DMS114 treated with DMSO at 0.1 percent for 48 hours (cell line): ENCODE results near the gene IVD.
A peak's percentile ranks its signal among the peaks of the same experiment; 100 is the strongest.

Experiments
- DNase-seq: peaks from one replicate; lab custom pipeline; 2025; ENCODE audit not compliant: unreplicated experiment; lab: John Stamatoyannopoulos, UW

The IVD gene

GRCh38 chr15:40456299-40456712 lies 50.7 kb downstream of the IVD start:
- no peak for DNase-seq

GRCh38 chr15:40456738-40457137 lies 51.1 kb downstream of the IVD start:
- DNase-seq: no peak

- no peak for DNase-seq
Observed at GRCh38 chr15:40458495-40459371, 53.1 kb downstream of the IVD start.

DNA sequence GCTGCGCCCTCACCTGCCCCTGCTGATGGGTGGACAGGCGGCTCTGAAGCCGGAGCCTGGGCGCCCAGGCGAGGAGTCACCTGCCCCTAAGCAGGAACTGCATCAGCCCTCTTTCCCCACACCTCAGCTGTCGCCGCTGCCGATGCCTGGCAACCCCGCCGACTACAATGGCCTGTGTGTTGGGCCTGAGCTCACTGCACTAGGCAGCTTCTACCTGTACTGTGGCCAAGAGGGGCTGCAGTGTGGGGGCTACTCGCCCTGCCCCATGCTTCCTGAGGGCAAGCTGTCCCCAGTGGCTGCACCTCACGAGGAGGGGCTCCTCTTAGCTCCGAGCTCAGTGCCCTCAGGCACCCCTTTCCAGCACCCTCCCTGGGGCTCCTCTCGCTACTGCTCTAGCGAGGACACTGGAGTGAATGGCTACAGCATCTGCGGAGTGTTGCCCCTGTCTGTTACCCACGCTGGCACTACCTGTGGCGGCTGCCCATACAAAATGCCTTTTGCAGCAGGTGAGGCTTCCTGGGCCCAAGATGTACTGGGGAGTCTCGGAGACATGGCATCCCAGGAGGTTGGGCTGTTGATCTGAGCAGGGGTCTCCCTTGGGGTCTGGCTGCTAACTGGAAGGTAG lies 53.9 kb downstream of the IVD start:
- no peak for DNase-seq

GRCh38 chr15:40460404-40460803 lies 54.8 kb downstream of the IVD start:
- DNase-seq: no peak

- no peak for DNase-seq
Observed at GRCh38 chr15:40461958-40462357, 56.4 kb downstream of the IVD start.

GRCh38 chr15:40463279-40463678 lies 57.7 kb downstream of the IVD start:
- DNase-seq: no peak

DNA sequence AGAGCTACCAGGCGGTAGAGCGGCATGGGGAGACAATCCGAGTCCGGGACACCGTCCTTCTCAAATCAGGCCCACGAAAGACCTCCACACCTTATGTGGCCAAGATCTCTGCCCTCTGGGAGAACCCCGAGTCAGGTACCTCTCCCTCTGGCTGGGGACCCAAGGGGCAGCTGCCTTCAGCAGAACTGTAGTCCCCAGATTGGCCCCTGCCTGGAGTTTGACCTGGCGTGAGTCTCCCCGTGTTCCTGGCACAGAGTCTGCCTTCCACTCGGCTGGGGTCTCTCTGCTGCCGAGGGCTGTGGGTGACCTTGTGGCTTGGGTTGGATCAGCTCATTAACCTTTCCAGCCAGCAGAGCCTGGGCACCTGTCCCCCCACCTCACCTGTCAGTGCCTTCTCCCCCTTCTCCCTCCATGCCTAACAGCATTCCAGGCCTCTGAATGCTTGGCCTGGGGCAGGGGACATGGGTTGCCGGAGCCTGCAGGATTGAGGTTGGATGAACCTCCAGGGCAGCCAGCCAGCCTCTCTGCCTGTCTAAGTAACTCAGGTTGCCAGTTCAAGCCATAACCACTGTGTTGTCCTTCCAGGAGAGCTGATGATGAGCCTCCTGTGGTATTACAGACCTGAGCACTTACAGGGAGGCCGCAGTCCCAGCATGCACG lies 58.4 kb downstream of the IVD start:
- DNase-seq: no peak

GRCh38 chr15:40464595-40465185 lies 59.1 kb downstream of the IVD start:
- no peak for DNase-seq

- no peak for DNase-seq
Observed at GRCh38 chr15:40465939-40466338, 60.3 kb downstream of the IVD start.

DNA sequence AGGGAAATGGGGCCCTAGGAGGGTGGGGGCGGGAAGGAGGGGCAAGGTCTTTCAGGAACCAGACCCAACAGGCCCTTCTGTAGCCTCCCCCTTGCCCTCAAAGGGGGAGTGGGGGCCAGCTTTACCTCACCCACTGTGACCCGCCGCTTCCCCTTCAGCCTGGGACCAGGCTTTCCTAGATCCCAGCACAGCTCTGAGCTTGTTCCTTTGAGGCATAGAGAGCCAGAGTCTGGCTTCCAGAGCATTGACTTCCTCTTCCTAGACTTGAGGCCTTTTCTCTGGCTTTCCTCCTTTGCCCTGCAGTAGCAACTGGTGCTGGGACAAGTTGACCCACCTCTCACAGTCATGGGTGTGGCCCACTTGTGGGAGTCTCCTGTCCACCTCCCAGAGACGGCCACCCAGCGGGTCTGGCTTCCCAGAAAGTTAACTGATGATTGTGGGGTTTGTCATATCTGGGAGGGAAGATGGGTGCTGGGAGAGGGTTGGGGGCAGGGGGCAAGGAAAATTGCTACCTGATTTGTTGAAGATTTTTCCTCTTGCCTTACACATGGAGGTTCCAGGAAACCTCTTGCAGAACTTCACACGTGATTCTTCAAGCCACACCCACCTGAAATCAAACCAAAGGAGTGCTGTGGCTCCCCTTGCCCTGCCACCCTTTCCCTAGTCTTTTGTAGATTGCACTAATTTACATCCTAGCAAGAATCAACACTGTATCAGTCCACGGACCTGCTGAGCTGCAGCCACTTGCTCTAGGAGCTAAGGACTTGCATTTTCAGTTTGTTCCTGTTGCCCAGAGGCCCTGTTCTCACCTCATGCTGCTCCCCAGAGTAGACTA lies 61.0 kb downstream of the IVD start:
- DNase-seq: no peak

DNA sequence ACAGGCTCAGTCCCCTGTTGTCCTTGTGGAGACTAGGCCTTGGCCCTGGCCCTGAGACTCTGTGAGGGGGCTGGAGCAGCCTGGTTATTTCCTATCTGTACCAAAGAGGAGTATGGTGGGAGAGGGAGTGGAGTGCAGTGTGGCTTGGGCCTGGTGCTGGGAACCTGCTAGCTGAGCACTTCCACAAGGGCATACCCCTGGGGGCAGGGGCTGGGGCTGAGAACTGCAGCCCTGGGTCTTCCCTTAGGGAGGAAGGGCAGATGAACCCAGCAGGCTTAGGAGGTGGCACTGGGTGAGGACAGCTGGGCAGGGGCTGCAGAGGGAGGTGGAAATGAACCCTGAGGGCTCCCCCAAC lies 61.6 kb downstream of the IVD start:
- DNase-seq: no peak

DNA sequence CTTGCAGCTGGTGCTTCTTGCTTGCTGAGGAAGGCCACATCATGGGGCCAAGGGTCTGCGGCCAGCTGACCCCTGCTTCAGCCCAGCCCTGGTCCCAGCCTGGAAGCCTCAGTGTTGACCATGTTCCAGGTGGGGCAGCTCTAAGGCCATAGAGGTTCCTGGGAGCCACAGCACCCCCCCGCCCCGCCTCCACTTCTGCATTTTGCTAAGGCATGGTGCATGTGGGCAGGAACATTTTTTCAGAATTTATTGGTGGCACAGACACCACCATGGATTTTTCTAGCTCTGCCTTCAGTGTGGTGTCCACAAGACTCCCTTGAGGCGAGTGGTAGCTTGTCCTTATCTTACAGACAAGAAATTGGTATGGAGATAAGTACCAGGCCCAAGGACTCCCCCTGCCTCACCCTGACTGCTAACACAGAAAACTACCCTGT lies 63.3 kb downstream of the IVD start:
- no peak for DNase-seq

GRCh38 chr15:40469776-40470390 lies 64.3 kb downstream of the IVD start:
- DNase-seq: no peak

DNA sequence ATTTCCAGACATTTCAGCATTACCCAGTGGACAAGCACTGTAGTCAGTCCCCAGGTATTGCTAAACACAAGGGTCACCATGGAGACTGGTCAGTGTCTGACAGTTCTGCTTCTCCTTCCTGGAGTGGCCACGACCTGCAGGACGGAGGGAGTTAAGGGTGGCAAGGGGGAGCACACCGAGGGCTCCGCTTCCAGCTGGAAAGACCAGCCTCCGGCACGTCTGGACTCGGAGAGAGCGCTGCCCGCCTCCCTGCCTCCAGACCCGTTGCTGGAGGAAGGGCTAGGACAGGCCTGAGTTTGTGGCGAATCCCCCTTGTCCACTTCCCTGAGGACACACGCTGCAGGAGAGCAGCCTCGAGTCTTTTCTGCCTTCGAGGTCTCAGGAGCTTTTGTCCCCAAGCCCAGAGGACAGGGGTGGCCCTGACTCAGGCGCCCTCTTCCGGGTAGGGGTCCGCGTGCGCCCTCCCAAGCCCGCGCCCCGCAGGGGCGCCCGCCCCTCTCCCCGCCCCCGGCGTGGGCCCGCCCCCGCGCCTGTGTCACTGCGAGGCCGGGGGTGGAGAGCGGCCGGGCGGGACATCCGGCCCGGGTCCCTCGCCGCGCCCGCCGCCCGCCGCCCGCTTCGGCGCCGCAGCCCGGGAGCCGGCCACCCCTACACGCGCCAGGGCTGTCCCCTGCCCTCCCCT lies 65.0 kb downstream of the IVD start, which contains the start of gene CHST14:
CHST14 (plus strand) TSS at position 562 of the 682 bp plus-strand sequence. CDS start 230 bp downstream, outside the sequence.
- DNase-seq: peak; percentile 46
